HL-60 (cell line): ENCODE measurements around the gene RPS29.

ENCODE experiments used
- POLR2AphosphoS5 ChIP-seq: IDR thresholded peaks from 2 replicates; pipeline ENCODE4 v1.6.1; 2012; ENCODE audit warnings: low read depth
- TF ChIP-seq, protein P1 (sequence below): IDR thresholded peaks from one replicate; pipeline ENCODE4 v1.5.1; 2011; ENCODE audit warnings: low read length, control low read depth, inconsistent platforms; ENCODE audit not compliant: insufficient read depth
- TF ChIP-seq, protein P2 (sequence below): IDR thresholded peaks from 2 replicates; pipeline ENCODE4 v1.6.1; 2012; ENCODE audit warnings: low read depth; ENCODE audit not compliant: insufficient replicate concordance

- no peak for TF ChIP-seq POLR2AphosphoS5
- TF ChIP-seq, protein P1, sequence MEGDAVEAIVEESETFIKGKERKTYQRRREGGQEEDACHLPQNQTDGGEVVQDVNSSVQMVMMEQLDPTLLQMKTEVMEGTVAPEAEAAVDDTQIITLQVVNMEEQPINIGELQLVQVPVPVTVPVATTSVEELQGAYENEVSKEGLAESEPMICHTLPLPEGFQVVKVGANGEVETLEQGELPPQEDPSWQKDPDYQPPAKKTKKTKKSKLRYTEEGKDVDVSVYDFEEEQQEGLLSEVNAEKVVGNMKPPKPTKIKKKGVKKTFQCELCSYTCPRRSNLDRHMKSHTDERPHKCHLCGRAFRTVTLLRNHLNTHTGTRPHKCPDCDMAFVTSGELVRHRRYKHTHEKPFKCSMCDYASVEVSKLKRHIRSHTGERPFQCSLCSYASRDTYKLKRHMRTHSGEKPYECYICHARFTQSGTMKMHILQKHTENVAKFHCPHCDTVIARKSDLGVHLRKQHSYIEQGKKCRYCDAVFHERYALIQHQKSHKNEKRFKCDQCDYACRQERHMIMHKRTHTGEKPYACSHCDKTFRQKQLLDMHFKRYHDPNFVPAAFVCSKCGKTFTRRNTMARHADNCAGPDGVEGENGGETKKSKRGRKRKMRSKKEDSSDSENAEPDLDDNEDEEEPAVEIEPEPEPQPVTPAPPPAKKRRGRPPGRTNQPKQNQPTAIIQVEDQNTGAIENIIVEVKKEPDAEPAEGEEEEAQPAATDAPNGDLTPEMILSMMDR = no peak
- TF ChIP-seq, protein P2, sequence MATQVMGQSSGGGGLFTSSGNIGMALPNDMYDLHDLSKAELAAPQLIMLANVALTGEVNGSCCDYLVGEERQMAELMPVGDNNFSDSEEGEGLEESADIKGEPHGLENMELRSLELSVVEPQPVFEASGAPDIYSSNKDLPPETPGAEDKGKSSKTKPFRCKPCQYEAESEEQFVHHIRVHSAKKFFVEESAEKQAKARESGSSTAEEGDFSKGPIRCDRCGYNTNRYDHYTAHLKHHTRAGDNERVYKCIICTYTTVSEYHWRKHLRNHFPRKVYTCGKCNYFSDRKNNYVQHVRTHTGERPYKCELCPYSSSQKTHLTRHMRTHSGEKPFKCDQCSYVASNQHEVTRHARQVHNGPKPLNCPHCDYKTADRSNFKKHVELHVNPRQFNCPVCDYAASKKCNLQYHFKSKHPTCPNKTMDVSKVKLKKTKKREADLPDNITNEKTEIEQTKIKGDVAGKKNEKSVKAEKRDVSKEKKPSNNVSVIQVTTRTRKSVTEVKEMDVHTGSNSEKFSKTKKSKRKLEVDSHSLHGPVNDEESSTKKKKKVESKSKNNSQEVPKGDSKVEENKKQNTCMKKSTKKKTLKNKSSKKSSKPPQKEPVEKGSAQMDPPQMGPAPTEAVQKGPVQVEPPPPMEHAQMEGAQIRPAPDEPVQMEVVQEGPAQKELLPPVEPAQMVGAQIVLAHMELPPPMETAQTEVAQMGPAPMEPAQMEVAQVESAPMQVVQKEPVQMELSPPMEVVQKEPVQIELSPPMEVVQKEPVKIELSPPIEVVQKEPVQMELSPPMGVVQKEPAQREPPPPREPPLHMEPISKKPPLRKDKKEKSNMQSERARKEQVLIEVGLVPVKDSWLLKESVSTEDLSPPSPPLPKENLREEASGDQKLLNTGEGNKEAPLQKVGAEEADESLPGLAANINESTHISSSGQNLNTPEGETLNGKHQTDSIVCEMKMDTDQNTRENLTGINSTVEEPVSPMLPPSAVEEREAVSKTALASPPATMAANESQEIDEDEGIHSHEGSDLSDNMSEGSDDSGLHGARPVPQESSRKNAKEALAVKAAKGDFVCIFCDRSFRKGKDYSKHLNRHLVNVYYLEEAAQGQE = no peak
These were observed 37.2 kb upstream of the RPS29 start for GRCh38 chr14:49623387-49623786.
